Measurements from ENCODE around the gene THBD. TPM values are rescaled to one million over a fixed set of nuclear protein-coding genes. Genes with fewer than 3 reads are reported as not detected.

THBD gene
- total and polyA plus RNA-seq, 5 experiments from 2014 or later = 0.13 to 0.27 TPM; not detected in 3

- Mint-ChIP-seq H3K27me3 (peaks cover 0 to 3% (median 0%) of the 10 kb centered on the region in 5 donors), H3K9me3 (peaks cover 0 to 2% (median 0%) of the 10 kb centered on the region in 9 donors), H3K4me3 (no peak overlapping the region), H3K27ac (no peak overlapping the region), H3K4me1 (no peaks in the 10 kb centered on the region), H3K36me3 (no peaks in the 10 kb centered on the region)
- ATAC-seq (no peak), DNase-seq (no peak)
- POLR2A ChIA-PET = no interaction called here
These were observed 43.7 kb downstream of the THBD start for GRCh38 chr20:23005776-23006175.

- ATAC-seq (no peak), DNase-seq (no peak)
- Mint-ChIP-seq H3K36me3 (no peaks in the 10 kb centered on the region), H3K27ac (no peak overlapping the region), H3K9me3 (no peaks in the 10 kb centered on the region), H3K27me3 (no peaks in the 10 kb centered on the region), H3K4me1 (no peaks in the 10 kb centered on the region), H3K4me3 (no peak overlapping the region)
- POLR2A ChIA-PET = no interaction called here
These were observed 45.5 kb downstream of the THBD start for GRCh38 chr20:23003881-23004460.

- POLR2A ChIA-PET = no interaction called here
- Mint-ChIP-seq H3K36me3 (no peaks in the 10 kb centered on the region), H3K4me1 (no peaks in the 10 kb centered on the region), H3K9me3 (no peaks in the 10 kb centered on the region), H3K4me3 (no peak overlapping the region), H3K27me3 (no peaks in the 10 kb centered on the region), H3K27ac (no peak overlapping the region)
- DNase-seq (no peak), ATAC-seq (no peak)
These were observed 46.3 kb downstream of the THBD start for GRCh38 chr20:23003077-23003635.

DNA sequence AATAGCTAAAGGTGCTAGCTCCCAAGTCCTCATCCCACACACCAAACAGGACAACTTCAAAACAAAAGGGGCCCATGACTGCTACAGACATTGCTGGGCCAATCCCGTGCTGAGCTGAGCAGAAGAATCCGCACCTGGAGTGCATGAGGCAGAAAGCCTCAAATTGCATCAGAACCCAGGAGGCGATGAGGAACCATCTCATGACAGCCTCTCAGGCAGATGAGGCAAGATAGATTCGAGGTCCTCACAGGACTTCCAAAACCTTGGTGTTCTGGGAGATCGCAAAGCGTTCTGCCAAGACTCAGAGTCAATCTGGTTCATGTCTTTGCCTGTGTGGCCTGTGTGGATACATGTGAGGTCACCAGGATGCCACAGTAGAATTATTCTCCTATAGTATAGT, 47.2 kb downstream of the THBD start:
- no peaks in the 10 kb centered on the region for H3K9me3 Mint-ChIP-seq
- no peaks in the 10 kb centered on the region for H3K4me1 Mint-ChIP-seq
- POLR2A ChIA-PET = no interaction called here
- ATAC-seq = no peak
- no peak for DNase-seq
- H3K4me3 Mint-ChIP-seq = no peak overlapping the region
- no peaks in the 10 kb centered on the region for H3K27me3 Mint-ChIP-seq
- no peak overlapping the region for H3K27ac Mint-ChIP-seq
- no peaks in the 10 kb centered on the region for H3K36me3 Mint-ChIP-seq

GRCh38 chr20:23000232-23000947, 49.1 kb downstream of the THBD start:
- Mint-ChIP-seq H3K27me3 (no peaks in the 10 kb centered on the region), H3K4me1 (no peaks in the 10 kb centered on the region), H3K4me3 (no peak overlapping the region), H3K9me3 (peaks cover 0 to 2% (median 0%) of the 10 kb centered on the region in 9 donors), H3K36me3 (no peaks in the 10 kb centered on the region), H3K27ac (no peak overlapping the region)
- no peak for ATAC-seq
- POLR2A ChIA-PET = no interaction called here
- DNase-seq = no peak

- Mint-ChIP-seq H3K27me3 (peaks cover 0 to 3% (median 0%) of the 10 kb centered on the region in 5 donors), H3K27ac (no peak overlapping the region), H3K9me3 (peaks cover 0 to 2% (median 0%) of the 10 kb centered on the region in 9 donors), H3K4me3 (no peak overlapping the region), H3K4me1 (no peaks in the 10 kb centered on the region), H3K36me3 (no peaks in the 10 kb centered on the region)
- ATAC-seq = no peak
- POLR2A ChIA-PET = no interaction called here
- no peak for DNase-seq
These were observed 49.7 kb downstream of the THBD start for GRCh38 chr20:22999756-23000155.

DNA sequence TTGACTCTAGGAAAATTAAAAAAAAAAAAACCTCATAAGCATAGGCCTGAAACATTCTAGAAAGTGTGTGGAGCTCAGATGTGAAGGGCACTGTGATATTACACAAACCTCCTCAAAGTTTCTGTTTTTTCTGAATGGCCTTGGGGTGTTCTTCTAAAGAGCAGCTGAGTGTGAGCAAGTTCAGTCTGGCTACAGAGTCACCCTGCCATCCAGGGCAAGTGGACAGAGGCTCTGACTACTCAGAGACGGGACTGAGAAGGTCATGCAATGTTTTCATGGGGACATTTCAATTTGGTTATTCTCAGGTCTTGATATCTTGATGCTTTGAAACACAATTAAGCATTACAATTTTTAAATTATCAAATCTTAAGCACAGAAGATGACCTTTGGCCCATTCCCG, 51.0 kb downstream of the THBD start:
- DNase-seq (no peak), ATAC-seq (no peak)
- H3K4me1 Mint-ChIP-seq = no peaks in the 10 kb centered on the region
- H3K4me3 Mint-ChIP-seq = no peak overlapping the region
- H3K36me3 Mint-ChIP-seq = no peaks in the 10 kb centered on the region
- H3K27ac Mint-ChIP-seq = no peak overlapping the region
- peaks cover 0 to 4% (median 0%) of the 10 kb centered on the region in 9 donors for H3K9me3 Mint-ChIP-seq
- peaks cover 0 to 3% (median 0%) of the 10 kb centered on the region in 5 donors for H3K27me3 Mint-ChIP-seq
- POLR2A ChIA-PET = no interaction called here

- no peak overlapping the region for H3K4me3 Mint-ChIP-seq
- no peak for DNase-seq
- POLR2A ChIA-PET = no interaction called here
These were observed 53.5 kb downstream of the THBD start for GRCh38 chr20:22995923-22996322.

More at GRCh38 chr20:22995923-22996322, 53.5 kb downstream of the THBD start:
- H3K36me3 Mint-ChIP-seq = no peaks in the 10 kb centered on the region
- peaks cover 0 to 9% (median 0%) of the 10 kb centered on the region in 5 donors for H3K27me3 Mint-ChIP-seq
- H3K27ac Mint-ChIP-seq = no peak overlapping the region
- H3K4me1 Mint-ChIP-seq = no peaks in the 10 kb centered on the region
- no peak for ATAC-seq
- peaks cover 0 to 10% (median 4%) of the 10 kb centered on the region in 9 donors for H3K9me3 Mint-ChIP-seq

Other genes with a start within 250 kb of the THBD start
- gene SSTR4, start 14.4 kb downstream of the THBD start, total RNA-seq = not detected
- gene SSTR4, start 14.4 kb downstream of the THBD start, polyA plus RNA-seq = not detected
- under 1 TPM; 0.10 to 0.11 TPM for gene CD93, start 36.7 kb upstream of the THBD start, total RNA-seq
- under 1 TPM in 2 of 3 donors, not detected in 1; 0.03 to 0.20 TPM for gene CD93, start 36.7 kb upstream of the THBD start, polyA plus RNA-seq

Data from naive thymus-derived CD8-positive, alpha-beta T cell (primary cell).